ENCODE results near the gene HYI. TPM values are rescaled to one million over a fixed set of nuclear protein-coding genes. Genes with fewer than 3 reads are reported as not detected.

HYI gene
- total RNA-seq, 1 experiment from 2014 or later = 43.5 TPM

GRCh38 chr1:43440358-43440757 lies 13.4 kb downstream of the HYI start:
- DNase-seq = no peak
- no TSS peak for BruUV-seq (replicated peaks)
- CTCF ChIA-PET = no interaction called here
- no peaks in the 10 kb centered on the region for H3K9me2 ChIP-seq (ENCODE audit: insufficient read depth)
- H3K4me2 ChIP-seq = no peak overlapping the region
- H3K36me3 ChIP-seq (ENCODE audit: low read depth) = peaks cover 3% of the 10 kb centered on the region; the same call in 1 of the 2 replicates
- POLR2A ChIA-PET (ENCODE audit: unreplicated experiment) = interaction anchor here (0.6 kb wide), 1 partner anchor 649 kb away, joined by 3 read pairs; no protein-coding TSS in a partner anchor
- TF ChIP-seq, protein P1, sequence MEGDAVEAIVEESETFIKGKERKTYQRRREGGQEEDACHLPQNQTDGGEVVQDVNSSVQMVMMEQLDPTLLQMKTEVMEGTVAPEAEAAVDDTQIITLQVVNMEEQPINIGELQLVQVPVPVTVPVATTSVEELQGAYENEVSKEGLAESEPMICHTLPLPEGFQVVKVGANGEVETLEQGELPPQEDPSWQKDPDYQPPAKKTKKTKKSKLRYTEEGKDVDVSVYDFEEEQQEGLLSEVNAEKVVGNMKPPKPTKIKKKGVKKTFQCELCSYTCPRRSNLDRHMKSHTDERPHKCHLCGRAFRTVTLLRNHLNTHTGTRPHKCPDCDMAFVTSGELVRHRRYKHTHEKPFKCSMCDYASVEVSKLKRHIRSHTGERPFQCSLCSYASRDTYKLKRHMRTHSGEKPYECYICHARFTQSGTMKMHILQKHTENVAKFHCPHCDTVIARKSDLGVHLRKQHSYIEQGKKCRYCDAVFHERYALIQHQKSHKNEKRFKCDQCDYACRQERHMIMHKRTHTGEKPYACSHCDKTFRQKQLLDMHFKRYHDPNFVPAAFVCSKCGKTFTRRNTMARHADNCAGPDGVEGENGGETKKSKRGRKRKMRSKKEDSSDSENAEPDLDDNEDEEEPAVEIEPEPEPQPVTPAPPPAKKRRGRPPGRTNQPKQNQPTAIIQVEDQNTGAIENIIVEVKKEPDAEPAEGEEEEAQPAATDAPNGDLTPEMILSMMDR (conservative IDR thresholded peaks at IDR 0.05) = no peak
- no peaks in the 10 kb centered on the region for H3K27me3 ChIP-seq (ENCODE audit: insufficient read depth, low read depth)
- H3K4me1 ChIP-seq (replicated peaks; ENCODE audit: insufficient read depth) = no peaks in the 10 kb centered on the region
- no peak overlapping the region for H3K4me3 ChIP-seq
- no peaks in the 10 kb centered on the region for H3K9me3 ChIP-seq (ENCODE audit: insufficient read depth, low read depth)
- H3K27ac ChIP-seq = no peak overlapping the region
- H4K20me1 ChIP-seq (ENCODE audit: insufficient read depth) = no peaks in the 10 kb centered on the region
- no peaks in the 10 kb centered on the region for H3K79me2 ChIP-seq (ENCODE audit: low read depth)
- H3F3A ChIP-seq (ENCODE audit: insufficient read depth, low read depth) = peaks cover 9% of the 10 kb centered on the region; the same call in 1 of the 2 replicates
- H2AFZ ChIP-seq = no peak overlapping the region
- intact Hi-C loops (cut with micrococcal nuclease; ENCODE audit: unreplicated experiment) = no loop called here

DNA sequence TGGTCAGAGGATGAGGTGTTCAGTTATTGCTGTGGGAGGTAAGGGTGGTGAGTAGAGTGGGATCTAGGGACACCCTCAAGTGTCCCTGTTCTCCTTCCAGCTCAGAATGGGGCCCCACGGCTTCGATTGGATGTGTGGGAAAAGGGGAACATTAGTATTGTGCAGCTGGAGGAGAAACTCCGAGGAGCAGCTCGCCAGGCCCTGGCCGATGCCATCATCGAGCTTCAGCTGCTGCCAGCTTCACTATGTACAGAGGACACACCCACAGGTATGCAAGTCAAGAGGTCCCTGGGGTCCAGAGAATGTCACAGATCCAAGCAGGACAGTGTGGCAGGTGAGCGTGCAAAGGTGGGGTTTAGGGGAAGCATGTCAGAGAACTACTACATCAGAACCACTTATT lies 13.9 kb downstream of the HYI start:
- Histone ChIP-seq H3K36me3 (ENCODE audit: low read depth) (peaks cover 3% of the 10 kb centered on the region; the same call in 1 of the 2 replicates), H3K27ac (no peak overlapping the region), H3K4me2 (no peak overlapping the region), H3K4me1 (replicated peaks; ENCODE audit: insufficient read depth) (no peaks in the 10 kb centered on the region), H3K27me3 (ENCODE audit: insufficient read depth, low read depth) (no peaks in the 10 kb centered on the region), H3K79me2 (ENCODE audit: low read depth) (no peaks in the 10 kb centered on the region), H3K9me2 (ENCODE audit: insufficient read depth) (no peaks in the 10 kb centered on the region), H4K20me1 (ENCODE audit: insufficient read depth) (no peaks in the 10 kb centered on the region), H3K4me3 (no peak overlapping the region), H2AFZ (no peak overlapping the region), H3K9me3 (ENCODE audit: insufficient read depth, low read depth) (no peaks in the 10 kb centered on the region), H3F3A (ENCODE audit: insufficient read depth, low read depth) (peaks cover 5% of the 10 kb centered on the region; the same call in 1 of the 2 replicates)
- BruUV-seq (replicated peaks) = no TSS peak
- ChIA-PET POLR2A (ENCODE audit: unreplicated experiment) (interaction anchor here (0.6 kb wide), 1 partner anchor 648 kb away, joined by 3 read pairs; no protein-coding TSS in a partner anchor), CTCF (no interaction called here)
- TF ChIP-seq, protein P1 (conservative IDR thresholded peaks at IDR 0.05) = no peak
- TF ChIP-seq EZH2 (IDR thresholded peaks at IDR 0.05; ENCODE audit: low read depth) = no peak
- DNase-seq = no peak
- intact Hi-C loops (cut with micrococcal nuclease; ENCODE audit: unreplicated experiment) = no loop called here

- POLR2A ChIA-PET (ENCODE audit: unreplicated experiment) = no interaction called here
- H3K36me3 ChIP-seq (ENCODE audit: low read depth) = peaks cover 3% of the 10 kb centered on the region; the same call in 1 of the 2 replicates
Measured at GRCh38 chr1:43438953-43439581, 14.7 kb downstream of the HYI start.

More at GRCh38 chr1:43438953-43439581, 14.7 kb downstream of the HYI start:
- Histone ChIP-seq H4K20me1 (ENCODE audit: insufficient read depth) (no peaks in the 10 kb centered on the region), H3K4me3 (no peak overlapping the region), H3K79me2 (ENCODE audit: low read depth) (no peaks in the 10 kb centered on the region), H3K9me3 (ENCODE audit: insufficient read depth, low read depth) (no peaks in the 10 kb centered on the region), H3K27me3 (ENCODE audit: insufficient read depth, low read depth) (no peaks in the 10 kb centered on the region), H2AFZ (no peak overlapping the region), H3K27ac (no peak overlapping the region), H3K4me1 (replicated peaks; ENCODE audit: insufficient read depth) (no peaks in the 10 kb centered on the region), H3K4me2 (no peak overlapping the region), H3K9me2 (ENCODE audit: insufficient read depth) (no peaks in the 10 kb centered on the region), H3F3A (ENCODE audit: insufficient read depth, low read depth) (peaks cover 5% of the 10 kb centered on the region; the same call in 1 of the 2 replicates)
- DNase-seq = no peak
- intact Hi-C loops (cut with micrococcal nuclease; ENCODE audit: unreplicated experiment) = no loop called here
- TF ChIP-seq, protein P1 (conservative IDR thresholded peaks at IDR 0.05) = no peak
- no TSS peak for BruUV-seq (replicated peaks)
- CTCF ChIA-PET = no interaction called here

All from PC-9 (cell line).